SW480 (cell line): ENCODE measurements around the gene SLC35E4.
A peak's percentile ranks its signal among the peaks of the same experiment; 100 is the strongest.
"Not testable (repeated sequence)": the region's sequence is repeated elsewhere in the genome, so short reads cannot be mapped to it uniquely, and the experiment has no call there.

ENCODE experiments used
- DNase-seq: peaks from one replicate; pipeline ENCODE4 v3.0.0-alpha.2; 2016; ENCODE audit warnings: low spot score

Gene SLC35E4

DNA sequence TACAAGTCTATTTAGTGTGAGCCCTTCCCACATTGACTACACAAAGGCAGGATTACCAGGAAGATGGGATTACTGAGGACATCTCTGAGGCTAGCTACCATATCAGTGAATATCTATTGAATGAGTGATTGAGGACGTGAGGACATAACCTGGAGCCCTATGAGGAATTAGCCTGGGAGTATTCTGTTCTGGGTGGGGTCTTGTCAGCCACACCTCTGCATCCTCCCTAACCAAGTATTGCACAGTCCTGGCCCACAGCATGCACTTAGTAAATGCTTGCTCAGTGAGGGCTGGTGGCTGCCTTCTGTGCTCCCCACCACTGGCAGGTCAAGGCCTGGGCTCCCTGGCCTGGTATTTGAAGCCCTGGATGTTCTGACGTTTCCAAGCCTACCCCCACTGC, 17.3 kb downstream of the SLC35E4 start:
- DNase-seq: no peak

- DNase-seq: no peak
Observed at GRCh38 chr22:30654361-30654760, 18.8 kb downstream of the SLC35E4 start.

DNA sequence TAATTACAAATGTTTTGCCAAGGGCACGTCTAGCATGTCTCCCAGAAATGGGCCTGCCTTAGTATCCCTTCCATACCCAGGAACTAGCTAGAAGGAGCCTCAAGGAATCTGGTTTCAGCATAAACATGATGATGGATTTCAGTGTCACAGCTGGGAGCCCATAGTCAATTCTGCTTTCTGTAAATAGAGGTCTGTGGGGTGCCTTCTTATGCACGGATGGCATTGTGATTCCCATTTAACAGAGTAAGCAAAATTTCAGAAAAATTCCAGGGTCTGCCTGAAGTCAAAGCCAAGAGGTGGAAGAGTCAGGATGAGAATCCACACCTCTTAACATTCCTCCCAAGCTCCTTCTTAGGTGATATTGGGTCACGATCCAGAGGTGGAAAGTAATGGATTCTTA, 20.0 kb downstream of the SLC35E4 start:
- DNase-seq: no peak

DNA sequence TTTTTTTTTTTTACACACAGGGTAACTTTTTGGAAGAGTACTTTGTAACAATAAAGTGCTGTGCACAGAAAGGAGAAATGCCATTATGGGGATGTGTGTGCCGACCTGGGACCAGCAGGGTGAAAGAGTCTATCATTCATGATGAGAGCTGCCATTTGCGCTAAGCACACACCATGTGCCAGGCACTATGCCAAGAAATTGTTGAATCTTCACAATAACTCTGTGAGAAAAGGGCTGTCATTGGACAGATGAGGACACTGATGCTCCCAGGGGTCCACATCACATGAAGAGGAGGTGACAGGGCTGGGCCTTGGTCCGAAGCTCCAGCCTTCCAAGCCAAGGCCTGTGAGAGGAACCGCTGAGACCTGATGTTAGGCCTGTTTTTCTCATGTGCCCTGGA, 26.5 kb downstream of the SLC35E4 start:
- DNase-seq: no peak

DNA sequence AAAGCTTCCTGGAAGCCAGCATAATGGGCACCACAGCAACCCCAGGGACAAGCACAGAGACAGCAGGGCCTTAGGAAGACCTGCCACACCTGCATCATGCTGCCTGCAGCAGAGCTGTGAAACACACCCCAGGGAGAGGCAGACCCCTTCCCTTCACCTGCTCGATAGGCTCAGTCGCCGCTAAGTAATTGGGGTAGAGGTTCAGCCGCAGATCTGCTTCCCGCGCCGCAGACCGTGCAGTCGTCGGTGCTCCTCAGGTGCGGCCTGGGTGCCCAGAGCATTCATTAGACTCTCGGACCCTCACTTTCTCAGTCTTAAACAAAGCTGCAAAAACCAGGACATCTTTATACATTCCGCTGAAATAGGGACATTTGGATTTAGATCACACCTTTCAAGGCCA, 29.2 kb downstream of the SLC35E4 start:
- DNase-seq: no peak

- DNase-seq: no peak
Observed at GRCh38 chr22:30665266-30665665, 29.7 kb downstream of the SLC35E4 start.

- no peak for DNase-seq
Observed at GRCh38 chr22:30665786-30666185, 30.2 kb downstream of the SLC35E4 start.

GRCh38 chr22:30667107-30667493, 31.5 kb downstream of the SLC35E4 start:
- peak; percentile 18 for DNase-seq

DNA sequence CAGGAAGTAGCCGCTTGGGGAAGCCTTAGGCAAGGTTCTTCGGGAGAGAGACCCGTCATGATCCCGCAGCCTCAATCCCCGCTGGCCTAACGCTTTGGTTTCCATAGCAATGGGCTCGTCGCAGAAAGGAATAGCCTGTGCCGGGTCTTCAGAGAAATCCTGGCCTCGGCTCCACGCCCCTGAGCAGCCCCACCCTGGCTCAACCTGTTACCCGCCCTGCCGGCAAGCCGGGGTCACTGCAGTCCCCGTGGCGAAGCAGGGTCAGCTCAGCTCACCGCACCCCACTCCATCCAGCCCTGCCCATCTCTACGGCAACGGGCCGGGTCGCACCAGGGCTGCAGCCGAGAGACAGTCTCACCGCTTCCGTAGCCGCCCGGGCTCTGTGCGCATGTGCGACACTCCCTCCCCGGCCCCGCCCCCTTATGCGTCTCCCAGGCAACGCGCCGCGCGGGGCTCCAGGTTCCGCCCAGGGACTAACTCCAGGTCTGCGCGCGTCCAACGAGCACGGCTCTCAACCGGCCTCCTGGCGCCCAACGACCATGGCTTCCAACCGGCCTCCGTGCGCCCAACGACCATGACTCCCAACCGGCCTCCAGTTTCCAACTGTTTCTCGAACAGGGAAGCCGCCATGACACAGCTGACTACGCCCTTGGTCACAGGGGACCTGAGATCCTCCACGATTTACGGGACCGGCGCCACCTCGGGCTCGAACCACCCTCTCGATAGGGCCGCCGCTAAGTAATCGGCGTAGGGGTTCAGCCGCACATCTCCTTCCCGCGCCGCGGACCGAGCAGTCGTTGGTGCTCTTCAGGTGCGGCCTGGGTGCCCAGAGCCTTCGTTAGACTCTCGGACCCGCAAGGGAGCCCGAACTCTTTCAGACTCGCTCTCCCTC, 32.2 kb downstream of the SLC35E4 start, which contains the start of gene DUSP18:
TSS of gene DUSP18 (minus strand) at position 382 of the 892 bp plus-strand sequence. CDS start 3,872 bp downstream, outside the sequence.
- peak; percentile 89 for DNase-seq

- no peak for DNase-seq
Observed at GRCh38 chr22:30668386-30668710, 32.8 kb downstream of the SLC35E4 start.

DNA sequence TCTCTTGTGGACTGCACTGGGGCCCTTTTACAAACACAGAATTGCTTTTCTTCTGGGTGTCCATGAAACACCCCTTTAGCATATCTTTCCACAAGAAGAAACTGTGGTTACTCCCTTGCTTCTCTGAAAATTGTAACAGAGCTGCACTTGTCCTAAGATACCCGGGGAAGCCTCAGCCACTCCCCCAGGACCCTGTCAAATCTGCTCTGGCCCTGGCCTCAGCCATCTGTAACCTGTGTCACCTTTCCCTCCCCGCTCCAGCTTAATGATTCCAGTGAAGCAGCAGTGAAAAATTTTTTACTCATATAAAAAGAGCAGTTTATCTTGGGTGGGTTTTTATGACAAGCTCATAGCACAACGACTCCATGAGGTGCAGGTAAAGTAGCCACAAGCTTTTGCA, 35.5 kb downstream of the SLC35E4 start:
- no peak for DNase-seq

- DNase-seq: no peak
Observed at GRCh38 chr22:30673136-30673535, 37.6 kb downstream of the SLC35E4 start.

- no peak for DNase-seq
Observed at GRCh38 chr22:30674482-30674881, 38.9 kb downstream of the SLC35E4 start.

DNA sequence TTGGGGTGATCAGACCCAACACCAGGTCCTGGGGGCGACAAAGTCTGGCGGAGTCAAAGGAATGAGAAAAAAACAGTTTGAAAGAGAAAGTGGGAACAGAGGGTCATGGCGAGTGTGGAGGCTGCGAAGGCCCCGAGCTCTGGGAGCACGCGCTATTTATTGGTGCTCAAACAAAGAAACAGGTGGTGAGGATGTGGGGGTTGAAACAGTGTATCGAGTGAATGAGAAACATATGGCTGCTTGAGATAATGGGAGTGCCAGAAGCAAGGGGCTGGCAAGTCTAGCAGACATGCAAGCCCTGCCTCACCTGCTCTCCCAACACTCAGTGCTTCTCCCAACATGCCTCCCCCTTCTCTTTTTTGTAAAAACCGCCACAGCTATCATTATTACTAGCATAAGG, 39.9 kb downstream of the SLC35E4 start:
- DNase-seq: no peak

DNA sequence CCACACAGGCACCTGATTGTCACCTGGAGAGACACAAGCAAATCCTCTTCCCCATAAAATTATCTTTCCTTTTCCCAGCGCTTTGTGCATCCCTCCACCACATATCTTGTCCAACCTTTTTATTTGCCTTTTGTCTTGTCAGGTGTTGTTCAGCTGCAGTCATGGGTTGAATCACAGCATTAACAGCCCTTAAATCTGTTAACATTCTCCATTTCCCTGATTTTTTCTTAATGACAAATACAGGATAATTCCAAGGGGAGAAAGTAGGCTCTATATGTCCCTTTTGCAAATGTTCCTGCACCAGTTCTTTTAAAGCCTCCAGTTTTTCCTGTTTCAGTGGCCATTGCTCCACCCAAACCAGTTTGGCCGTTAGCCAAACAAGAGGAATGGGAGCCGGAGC, 41.0 kb downstream of the SLC35E4 start:
- not testable (repeated sequence) for DNase-seq

- DNase-seq: not testable (repeated sequence)
Observed at GRCh38 chr22:30679895-30680690, 44.5 kb downstream of the SLC35E4 start.

DNA sequence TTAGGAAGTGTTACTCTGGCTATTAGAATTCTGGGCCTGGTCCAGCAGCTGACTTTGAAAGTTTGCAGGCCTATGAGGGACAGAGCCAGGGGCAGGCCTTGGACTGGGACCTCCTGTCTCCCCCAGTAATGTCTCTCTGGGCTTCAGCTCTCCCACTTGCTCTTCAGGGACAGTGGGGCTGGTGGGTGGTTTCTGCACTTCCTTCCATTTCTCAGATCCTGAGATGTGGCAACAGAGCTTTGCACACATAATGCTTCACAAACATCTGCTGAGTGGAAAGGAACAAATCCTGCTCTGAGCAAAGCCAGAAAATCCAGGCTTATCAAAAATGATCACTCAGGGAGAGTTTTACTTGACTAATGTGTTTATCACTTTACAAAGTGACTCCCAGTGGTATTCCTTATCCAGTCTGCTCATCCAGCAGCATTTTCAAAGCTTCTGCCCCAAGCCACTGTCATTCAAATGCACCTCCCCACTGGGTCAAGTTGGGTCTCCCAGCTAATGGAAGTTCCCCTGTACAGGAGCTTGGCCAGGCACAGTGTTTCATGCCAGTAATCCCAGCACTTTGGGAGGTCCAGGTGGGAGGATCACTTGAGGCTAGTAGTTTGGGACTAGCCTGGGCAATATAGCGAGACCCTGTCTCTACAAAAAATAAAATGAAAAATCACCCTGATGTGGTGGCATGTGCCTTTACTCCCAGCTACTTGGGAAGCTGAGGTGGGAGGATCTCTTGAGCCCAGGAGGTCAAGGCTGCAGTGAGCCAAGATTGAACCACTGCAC, 45.6 kb downstream of the SLC35E4 start:
- DNase-seq: no peak

DNA sequence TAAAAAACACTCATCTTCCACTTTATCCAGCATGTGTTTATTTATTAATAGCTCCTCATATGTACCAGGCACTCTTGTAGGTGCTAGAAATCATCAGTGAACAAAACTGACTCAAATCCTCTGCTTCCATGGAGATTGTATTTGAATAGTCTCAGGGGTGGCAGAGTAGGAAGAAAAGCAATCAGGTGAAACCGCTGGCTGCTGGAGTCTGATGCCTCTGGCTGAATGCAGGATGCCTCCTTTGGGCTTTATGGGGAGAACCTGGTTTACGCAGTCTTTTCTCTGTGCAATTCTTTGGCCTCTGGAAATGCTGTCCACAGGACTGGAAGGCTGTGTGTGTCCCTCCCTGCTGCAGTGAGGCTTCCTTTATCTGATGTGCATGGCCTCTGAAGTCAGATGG, 46.2 kb downstream of the SLC35E4 start:
- no peak for DNase-seq

- no peak for DNase-seq
Observed at GRCh38 chr22:30685178-30685577, 49.6 kb downstream of the SLC35E4 start.

GRCh38 chr22:30687358-30687757, 51.8 kb downstream of the SLC35E4 start:
- no peak for DNase-seq

- no peak for DNase-seq
Observed at GRCh38 chr22:30689622-30690021, 54.0 kb downstream of the SLC35E4 start.

GRCh38 chr22:30691204-30691603, 55.6 kb downstream of the SLC35E4 start:
- DNase-seq: no peak
